Sigmoid colon (tissue), 4 donors: ENCODE results near the gene RDH5.

Experiments used
- CTCF ChIP-seq, 4 experiments: fragments of 450-650 bp in 3 of 4; fragments of 200-600 bp in 1 of 4; IDR thresholded peaks; one replicate each; pipeline ENCODE4 v1.5.1; 2016 to 2019; ENCODE audit warnings: antibody characterized with exemption in 4 of 4, mild to moderate bottlenecking in 3 of 4, moderate library complexity in 2 of 4
- EP300 ChIP-seq, 4 donors: sonication (generic); formaldehyde crosslinking; IDR thresholded peaks; one replicate each; pipeline ENCODE4 v1.6.1; 2017; ENCODE audit warnings: antibody characterized with exemption in 4 of 4
- POLR2A ChIP-seq, 2 donors: fragments of 450-650 bp; IDR thresholded peaks; one replicate each; pipeline ENCODE4 v1.6.1; 2016; ENCODE audit warnings: antibody characterized with exemption in 2 of 2, mild to moderate bottlenecking in 2 of 2, moderate library complexity in 2 of 2
- POLR2AphosphoS5 ChIP-seq, 4 donors: sonication (generic); formaldehyde crosslinking; IDR thresholded peaks; one replicate each; pipeline ENCODE4 v1.6.1; 2017; ENCODE audit warnings: antibody characterized with exemption in 4 of 4

- no peak for TF ChIP-seq CTCF (IDR thresholded peaks at IDR 0.05)
- TF ChIP-seq EP300 (IDR thresholded peaks at IDR 0.05), result no peak
- TF ChIP-seq POLR2A (IDR thresholded peaks at IDR 0.05), result no peak
- TF ChIP-seq POLR2AphosphoS5 (IDR thresholded peaks at IDR 0.05), result no peak
Observed at GRCh38 chr12:55724940-55725309, 4.7 kb downstream of the RDH5 start.
